ENCODE data around the gene COL3A1.

DNA sequence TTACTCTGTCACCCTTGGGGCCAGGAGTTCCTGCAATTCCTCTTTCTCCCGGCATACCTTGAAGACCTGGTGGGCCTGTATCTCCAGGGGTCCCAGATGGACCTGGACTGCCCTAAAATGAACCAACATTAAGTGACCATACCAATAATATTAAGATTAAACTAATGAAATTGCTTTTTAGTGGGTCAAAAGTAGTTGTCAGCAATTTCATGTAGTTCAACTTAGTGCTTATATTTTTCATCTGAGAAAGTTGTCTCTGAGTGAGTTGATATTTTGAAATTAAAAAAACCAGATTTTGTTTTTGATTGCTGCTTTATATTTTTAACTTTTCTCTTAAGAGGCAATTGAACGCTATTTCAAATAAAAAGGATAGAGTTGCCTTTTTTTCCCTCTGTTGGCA lies 83.1 kb downstream of the COL3A1 start:
- TF ChIP-seq, protein P1, sequence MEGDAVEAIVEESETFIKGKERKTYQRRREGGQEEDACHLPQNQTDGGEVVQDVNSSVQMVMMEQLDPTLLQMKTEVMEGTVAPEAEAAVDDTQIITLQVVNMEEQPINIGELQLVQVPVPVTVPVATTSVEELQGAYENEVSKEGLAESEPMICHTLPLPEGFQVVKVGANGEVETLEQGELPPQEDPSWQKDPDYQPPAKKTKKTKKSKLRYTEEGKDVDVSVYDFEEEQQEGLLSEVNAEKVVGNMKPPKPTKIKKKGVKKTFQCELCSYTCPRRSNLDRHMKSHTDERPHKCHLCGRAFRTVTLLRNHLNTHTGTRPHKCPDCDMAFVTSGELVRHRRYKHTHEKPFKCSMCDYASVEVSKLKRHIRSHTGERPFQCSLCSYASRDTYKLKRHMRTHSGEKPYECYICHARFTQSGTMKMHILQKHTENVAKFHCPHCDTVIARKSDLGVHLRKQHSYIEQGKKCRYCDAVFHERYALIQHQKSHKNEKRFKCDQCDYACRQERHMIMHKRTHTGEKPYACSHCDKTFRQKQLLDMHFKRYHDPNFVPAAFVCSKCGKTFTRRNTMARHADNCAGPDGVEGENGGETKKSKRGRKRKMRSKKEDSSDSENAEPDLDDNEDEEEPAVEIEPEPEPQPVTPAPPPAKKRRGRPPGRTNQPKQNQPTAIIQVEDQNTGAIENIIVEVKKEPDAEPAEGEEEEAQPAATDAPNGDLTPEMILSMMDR (conservative IDR thresholded peaks at IDR 0.05; ENCODE audit: low read length): no peak
- no peak for TF ChIP-seq EZH2phosphoT487 (IDR thresholded peaks at IDR 0.05; ENCODE audit: borderline replicate concordance)

Measured in Loucy (cell line).